Astrocyte (in vitro differentiated cells and primary cell): Measurements from ENCODE around the gene PLCL2. TPM values are rescaled to one million over a fixed set of nuclear protein-coding genes. Genes with fewer than 3 reads are reported as not detected.
"Not testable (repeated sequence)": the region's sequence is repeated elsewhere in the genome, so short reads cannot be mapped to it uniquely, and the experiment has no call there.

ENCODE experiments used
- DNase-seq: peaks from one replicate; pipeline ENCODE4 v3.0.0-alpha.2; 2010; ENCODE audit warnings: low read depth
- FAIRE-seq: peaks from 2 replicates; lab custom pipeline; 2011; peaks lifted over from hg19 to GRCh38; lab: Jason Lieb, UNC
- H2AFZ ChIP-seq: 2 replicates; pipeline ENCODE4 v1.6.0; 2012; ENCODE audit warnings: low read depth, low read length, inconsistent platforms
- H3K27ac ChIP-seq: 2 replicates; pipeline ENCODE4 v1.5.1; 2011; ENCODE audit warnings: low read depth, low read length, inconsistent platforms
- H3K27me3 ChIP-seq: 2 replicates; pipeline ENCODE4 v1.6.0; 2011; ENCODE audit warnings: low read length, inconsistent platforms; ENCODE audit not compliant: insufficient read depth
- H3K36me3 ChIP-seq: 2 replicates; pipeline ENCODE4 v1.5.1; 2011; ENCODE audit warnings: low read length, inconsistent platforms; ENCODE audit not compliant: insufficient read depth
- H3K4me1 ChIP-seq: 2 replicates; pipeline ENCODE4 v1.5.1; 2011; ENCODE audit warnings: low read length, inconsistent platforms; ENCODE audit not compliant: insufficient read depth
- H3K4me2 ChIP-seq: 2 replicates; pipeline ENCODE4 v1.6.0; 2012; ENCODE audit warnings: low read length, inconsistent platforms
- H3K4me3 ChIP-seq: 2 replicates; pipeline ENCODE4 v1.5.1; 2011; ENCODE audit warnings: low read depth, mild to moderate bottlenecking, low read length, inconsistent platforms; ENCODE audit not compliant: insufficient read depth
- H3K79me2 ChIP-seq: 2 replicates; pipeline ENCODE4 v1.6.0; 2012; ENCODE audit warnings: mild to moderate bottlenecking, low read length, inconsistent platforms; ENCODE audit not compliant: insufficient read depth
- H3K9ac ChIP-seq: 2 replicates; pipeline ENCODE4 v1.6.0; 2012; ENCODE audit warnings: mild to moderate bottlenecking, low read length, inconsistent platforms
- H3K9me3 ChIP-seq: 2 replicates; pipeline ENCODE4 v1.5.1; 2012; ENCODE audit warnings: low read depth, mild to moderate bottlenecking, low read length, inconsistent platforms; ENCODE audit not compliant: insufficient read depth
- H4K20me1 ChIP-seq: 2 replicates; pipeline ENCODE4 v1.6.0; 2012; ENCODE audit warnings: low read length, inconsistent platforms; ENCODE audit not compliant: insufficient read depth
- H3K27ac Mint-ChIP-seq: one replicate; pipeline ENCODE4 v1.8.0; 2021; ENCODE audit warnings: mild to moderate bottlenecking, mixed read lengths; ENCODE audit not compliant: unreplicated experiment
- H3K27me3 Mint-ChIP-seq: one replicate; pipeline ENCODE4 v1.8.0; 2021; ENCODE audit warnings: low read depth, mixed read lengths; ENCODE audit not compliant: unreplicated experiment
- H3K36me3 Mint-ChIP-seq: one replicate; pipeline ENCODE4 v1.8.0; 2021; ENCODE audit warnings: low read depth, mixed read lengths; ENCODE audit not compliant: unreplicated experiment
- H3K4me1 Mint-ChIP-seq: one replicate; pipeline ENCODE4 v1.8.0; 2021; ENCODE audit warnings: low read depth, mixed read lengths; ENCODE audit not compliant: unreplicated experiment
- H3K4me3 Mint-ChIP-seq: one replicate; pipeline ENCODE4 v1.8.0; 2021; ENCODE audit warnings: mild to moderate bottlenecking, moderate library complexity, mixed read lengths; ENCODE audit not compliant: unreplicated experiment
- H3K9me3 Mint-ChIP-seq: one replicate; pipeline ENCODE4 v1.8.0; 2021; ENCODE audit warnings: mild to moderate bottlenecking, mixed read lengths; ENCODE audit not compliant: unreplicated experiment
- EZH2 ChIP-seq: IDR thresholded peaks from 2 replicates; pipeline ENCODE4 v1.6.1; 2012; ENCODE audit warnings: mild to moderate bottlenecking, low read length, inconsistent platforms; ENCODE audit not compliant: insufficient read depth
- total RNA-seq: library from RNA; stranded (reverse); gene quantifications from 2 replicates; pipeline ENCODE4 v1.2.1, GENCODE V29; 2021
- TF ChIP-seq, protein P1 (sequence below): IDR thresholded peaks from 2 replicates; pipeline ENCODE4 v1.5.1; 2011; ENCODE audit warnings: low read depth, mild to moderate bottlenecking, inconsistent platforms, low read length, moderate library complexity; ENCODE audit not compliant: insufficient read depth

The PLCL2 gene
- total RNA-seq, 1 donor from 2014 or later: 3.9 TPM

GRCh38 chr3:17094551-17094950 lies 209.8 kb downstream of the PLCL2 start:
- H3K4me1 ChIP-seq: no peaks in the 10 kb centered on the region
- no peaks in the 10 kb centered on the region for H3K27me3 ChIP-seq
- H2AFZ ChIP-seq: no peak overlapping the region
- H3K9me3 ChIP-seq: no peaks in the 10 kb centered on the region
- DNase-seq (no peak), FAIRE-seq (no peak)
- H3K4me3 ChIP-seq: no peak overlapping the region
- H3K9me3 Mint-ChIP-seq: no peaks in the 10 kb centered on the region
- H3K4me3 Mint-ChIP-seq: no peak overlapping the region
- no peaks in the 10 kb centered on the region for H3K36me3 Mint-ChIP-seq
- no peaks in the 10 kb centered on the region for H4K20me1 ChIP-seq
- H3K9ac ChIP-seq: no peak overlapping the region
- H3K4me2 ChIP-seq: no peak overlapping the region
- H3K4me1 Mint-ChIP-seq: peaks cover 8% of the 10 kb centered on the region
- no peaks in the 10 kb centered on the region for H3K36me3 ChIP-seq
- H3K27me3 Mint-ChIP-seq: peaks cover 5% of the 10 kb centered on the region
- no peak overlapping the region for H3K27ac Mint-ChIP-seq
- TF ChIP-seq EZH2: no peak
- TF ChIP-seq, protein P1, sequence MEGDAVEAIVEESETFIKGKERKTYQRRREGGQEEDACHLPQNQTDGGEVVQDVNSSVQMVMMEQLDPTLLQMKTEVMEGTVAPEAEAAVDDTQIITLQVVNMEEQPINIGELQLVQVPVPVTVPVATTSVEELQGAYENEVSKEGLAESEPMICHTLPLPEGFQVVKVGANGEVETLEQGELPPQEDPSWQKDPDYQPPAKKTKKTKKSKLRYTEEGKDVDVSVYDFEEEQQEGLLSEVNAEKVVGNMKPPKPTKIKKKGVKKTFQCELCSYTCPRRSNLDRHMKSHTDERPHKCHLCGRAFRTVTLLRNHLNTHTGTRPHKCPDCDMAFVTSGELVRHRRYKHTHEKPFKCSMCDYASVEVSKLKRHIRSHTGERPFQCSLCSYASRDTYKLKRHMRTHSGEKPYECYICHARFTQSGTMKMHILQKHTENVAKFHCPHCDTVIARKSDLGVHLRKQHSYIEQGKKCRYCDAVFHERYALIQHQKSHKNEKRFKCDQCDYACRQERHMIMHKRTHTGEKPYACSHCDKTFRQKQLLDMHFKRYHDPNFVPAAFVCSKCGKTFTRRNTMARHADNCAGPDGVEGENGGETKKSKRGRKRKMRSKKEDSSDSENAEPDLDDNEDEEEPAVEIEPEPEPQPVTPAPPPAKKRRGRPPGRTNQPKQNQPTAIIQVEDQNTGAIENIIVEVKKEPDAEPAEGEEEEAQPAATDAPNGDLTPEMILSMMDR: no peak
- no peaks in the 10 kb centered on the region for H3K79me2 ChIP-seq
- H3K27ac ChIP-seq: no peak overlapping the region

- Histone ChIP-seq H3K9me3 (no peaks in the 10 kb centered on the region), H3K4me2 (no peak overlapping the region), H3K27me3 (no peaks in the 10 kb centered on the region), H3K27ac (no peak overlapping the region), H3K79me2 (no peaks in the 10 kb centered on the region), H4K20me1 (no peaks in the 10 kb centered on the region), H3K4me1 (no peaks in the 10 kb centered on the region), H2AFZ (no peak overlapping the region), H3K36me3 (no peaks in the 10 kb centered on the region), H3K9ac (no peak overlapping the region), H3K4me3 (no peak overlapping the region)
- Mint-ChIP-seq H3K4me3 (no peak overlapping the region), H3K9me3 (no peaks in the 10 kb centered on the region), H3K27me3 (no peaks in the 10 kb centered on the region), H3K4me1 (no peaks in the 10 kb centered on the region), H3K27ac (no peak overlapping the region), H3K36me3 (no peaks in the 10 kb centered on the region)
- no peak for FAIRE-seq
- DNase-seq: no peak
- TF ChIP-seq, protein P1: no peak
- no peak for TF ChIP-seq EZH2
These were observed 218.8 kb downstream of the PLCL2 start for GRCh38 chr3:17103579-17103978.

GRCh38 chr3:17106801-17107200 lies 222.0 kb downstream of the PLCL2 start:
- FAIRE-seq, H3K4me1 Mint-ChIP-seq, DNase-seq, H3K27ac ChIP-seq, H3K4me3 Mint-ChIP-seq, H3K4me2 ChIP-seq, H2AFZ ChIP-seq, H3K4me1 ChIP-seq, H3K27me3 Mint-ChIP-seq, H3K4me3 ChIP-seq, H3K36me3 Mint-ChIP-seq, H3K9me3 Mint-ChIP-seq, H4K20me1 ChIP-seq, H3K9me3 ChIP-seq, H3K79me2 ChIP-seq, H3K36me3 ChIP-seq, H3K27ac Mint-ChIP-seq, H3K9ac ChIP-seq, H3K27me3 ChIP-seq: not testable (repeated sequence)
